ENCODE data around the gene ZNF774.

DNA sequence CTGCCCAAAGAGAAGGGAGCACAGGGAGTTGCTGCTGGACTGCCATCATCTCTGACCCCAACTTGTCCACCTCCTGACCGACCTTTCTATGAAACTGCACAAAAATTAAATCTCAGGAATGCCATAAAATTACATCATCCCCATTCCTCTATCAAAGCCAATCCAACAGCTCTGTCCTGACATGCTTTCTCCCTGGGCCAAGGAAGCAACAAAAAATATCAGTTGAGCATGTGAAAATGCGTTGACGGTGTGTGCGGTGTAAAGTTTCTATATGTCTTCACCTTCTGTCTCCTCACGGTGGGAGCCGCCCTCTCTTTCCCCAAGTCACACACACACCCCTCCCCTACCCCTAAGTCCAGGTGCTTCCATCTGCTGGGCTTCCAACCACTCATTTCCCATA is 3.6 kb upstream of the ZNF774 start:
- TF ChIP-seq, protein P1, sequence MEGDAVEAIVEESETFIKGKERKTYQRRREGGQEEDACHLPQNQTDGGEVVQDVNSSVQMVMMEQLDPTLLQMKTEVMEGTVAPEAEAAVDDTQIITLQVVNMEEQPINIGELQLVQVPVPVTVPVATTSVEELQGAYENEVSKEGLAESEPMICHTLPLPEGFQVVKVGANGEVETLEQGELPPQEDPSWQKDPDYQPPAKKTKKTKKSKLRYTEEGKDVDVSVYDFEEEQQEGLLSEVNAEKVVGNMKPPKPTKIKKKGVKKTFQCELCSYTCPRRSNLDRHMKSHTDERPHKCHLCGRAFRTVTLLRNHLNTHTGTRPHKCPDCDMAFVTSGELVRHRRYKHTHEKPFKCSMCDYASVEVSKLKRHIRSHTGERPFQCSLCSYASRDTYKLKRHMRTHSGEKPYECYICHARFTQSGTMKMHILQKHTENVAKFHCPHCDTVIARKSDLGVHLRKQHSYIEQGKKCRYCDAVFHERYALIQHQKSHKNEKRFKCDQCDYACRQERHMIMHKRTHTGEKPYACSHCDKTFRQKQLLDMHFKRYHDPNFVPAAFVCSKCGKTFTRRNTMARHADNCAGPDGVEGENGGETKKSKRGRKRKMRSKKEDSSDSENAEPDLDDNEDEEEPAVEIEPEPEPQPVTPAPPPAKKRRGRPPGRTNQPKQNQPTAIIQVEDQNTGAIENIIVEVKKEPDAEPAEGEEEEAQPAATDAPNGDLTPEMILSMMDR (IDR thresholded peaks at IDR 0.05; ENCODE audit: borderline replicate concordance, extremely low read depth, low read length, poor library complexity, severe bottlenecking): no peak
- no peak for TF ChIP-seq EZH2 (IDR thresholded peaks at IDR 0.05; ENCODE audit: borderline replicate concordance, low read depth, low read length, severe bottlenecking)

Data from DND-41 (cell line).